Measurements from ENCODE around the gene KIF12. TPM values are rescaled to one million over a fixed set of nuclear protein-coding genes. Genes with fewer than 3 reads are reported as not detected.

KIF12 gene
- total and polyA plus RNA-seq, 2 donors = 0.11 to 0.42 TPM

DNA sequence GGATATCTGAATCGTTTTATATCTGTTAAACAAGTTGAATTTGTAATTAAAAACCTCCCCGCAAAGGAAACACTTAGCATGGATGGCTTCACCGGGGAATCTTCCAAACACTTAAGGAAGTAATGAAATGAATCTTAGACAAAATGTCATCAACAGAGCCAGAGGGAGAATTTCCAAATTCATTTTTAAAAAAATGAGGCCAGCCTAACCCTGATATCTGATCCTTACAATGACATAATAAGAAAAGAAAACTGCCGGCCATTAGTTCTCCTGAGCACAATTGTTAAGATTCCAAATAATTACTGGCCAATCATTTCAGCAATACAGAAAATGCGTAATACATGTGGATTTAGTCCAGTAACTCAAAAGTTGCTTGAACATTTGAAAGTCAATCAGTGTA lies 6.1 kb upstream of the KIF12 start:
- 69% methylated on average over 5 of the region's 5 CpGs for WGBS
- Histone ChIP-seq H3K36me3 (ENCODE audit: insufficient read depth) (no peaks in the 10 kb centered on the region), H3K4me3 (ENCODE audit: low read depth, low read length) (no peak overlapping the region), H3K27ac (ENCODE audit: low read depth) (no peak overlapping the region), H3K4me1 (ENCODE audit: insufficient read depth) (no peaks in the 10 kb centered on the region)
- DNase-seq (ENCODE audit: extremely low spot score) = no peak

DNA sequence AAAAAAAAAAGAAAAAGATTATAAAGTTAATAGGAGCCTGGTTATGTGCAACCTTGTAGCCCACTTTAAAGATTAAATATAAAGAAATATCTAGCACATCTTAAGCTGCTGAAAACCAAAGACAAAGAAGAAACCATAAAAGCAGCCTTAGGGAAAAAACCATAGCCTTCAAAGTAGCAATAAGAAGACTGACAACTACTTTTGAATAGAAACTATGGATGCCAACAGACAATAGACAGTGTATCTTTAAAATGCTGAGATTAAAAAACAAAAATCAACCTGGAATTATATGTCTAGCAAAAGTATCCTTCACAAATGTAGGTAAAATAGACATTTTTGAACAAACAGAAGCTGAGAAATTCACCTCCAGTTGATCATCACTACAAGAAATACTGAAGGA lies 3.4 kb upstream of the KIF12 start:
- Histone ChIP-seq H3K27ac (ENCODE audit: low read depth) (no peak overlapping the region), H3K4me1 (ENCODE audit: insufficient read depth) (no peaks in the 10 kb centered on the region), H3K36me3 (ENCODE audit: insufficient read depth) (no peaks in the 10 kb centered on the region), H3K4me3 (ENCODE audit: low read depth, low read length) (no peak overlapping the region)
- DNase-seq (ENCODE audit: extremely low spot score) = no peak

DNA sequence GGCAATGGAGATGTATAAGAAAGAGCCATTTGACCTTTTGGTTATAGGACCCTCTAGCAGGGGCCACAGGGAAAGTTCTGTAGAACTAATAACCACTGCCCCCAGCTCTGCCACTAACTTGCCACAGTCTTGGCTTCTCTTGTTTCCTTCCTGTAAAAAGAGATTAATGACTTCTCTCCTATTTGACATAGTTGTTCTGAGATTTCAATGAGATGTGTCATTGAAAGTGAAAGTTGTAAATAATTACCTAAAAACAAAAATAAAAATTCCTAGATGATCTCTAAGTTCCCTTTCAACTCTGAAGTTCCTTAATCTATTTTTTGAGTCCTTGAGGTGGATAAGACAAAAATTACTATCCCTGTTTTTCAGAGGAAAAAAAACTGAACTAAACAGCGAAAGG lies 1.4 kb upstream of the KIF12 start:
- no peak overlapping the region for H3K27ac ChIP-seq (ENCODE audit: low read depth)
- H3K36me3 ChIP-seq (ENCODE audit: insufficient read depth) = no peaks in the 10 kb centered on the region
- WGBS = 86% methylated on average over 1 of the region's 1 CpG
- no peak overlapping the region for H3K4me3 ChIP-seq (ENCODE audit: low read depth, low read length)
- DNase-seq (ENCODE audit: extremely low spot score) = no peak
- no peaks in the 10 kb centered on the region for H3K4me1 ChIP-seq (ENCODE audit: insufficient read depth)

DNA sequence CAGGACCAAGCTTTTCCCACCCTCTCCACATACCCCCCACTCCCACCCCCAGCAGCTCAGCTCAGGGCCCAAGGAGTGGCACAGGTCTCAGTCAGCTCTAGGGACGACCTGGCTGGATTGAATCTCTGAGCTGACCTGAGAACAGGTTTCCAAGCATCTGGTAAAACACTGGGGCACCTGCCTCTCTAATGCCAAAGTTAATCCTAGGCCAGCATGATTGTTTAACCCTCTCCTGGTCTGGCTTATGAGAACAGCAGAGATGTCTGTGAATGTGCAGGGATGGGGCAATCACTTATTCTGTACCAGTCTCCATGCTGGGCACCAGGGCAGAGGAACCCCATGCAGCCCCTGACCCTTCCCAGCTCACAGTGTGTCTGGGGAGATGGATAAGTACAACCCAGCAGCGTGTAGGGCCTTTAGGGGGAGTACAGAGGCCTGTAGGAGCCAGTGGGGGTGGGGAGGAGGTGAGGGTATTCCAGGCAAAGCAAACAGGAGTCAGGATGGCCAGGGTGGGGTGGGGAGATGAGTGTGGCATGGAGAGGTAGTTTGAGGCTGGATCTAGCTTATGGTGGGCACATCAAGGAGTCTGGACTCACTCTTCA lies 678 bp upstream of the KIF12 start:
- no peak for DNase-seq (ENCODE audit: extremely low spot score)
- Histone ChIP-seq H3K27ac (ENCODE audit: low read depth) (no peak overlapping the region), H3K36me3 (ENCODE audit: insufficient read depth) (no peaks in the 10 kb centered on the region), H3K4me3 (ENCODE audit: low read depth, low read length) (no peak overlapping the region), H3K4me1 (ENCODE audit: insufficient read depth) (no peaks in the 10 kb centered on the region)
- 76% methylated on average over 2 of the region's 2 CpGs for WGBS

DNA sequence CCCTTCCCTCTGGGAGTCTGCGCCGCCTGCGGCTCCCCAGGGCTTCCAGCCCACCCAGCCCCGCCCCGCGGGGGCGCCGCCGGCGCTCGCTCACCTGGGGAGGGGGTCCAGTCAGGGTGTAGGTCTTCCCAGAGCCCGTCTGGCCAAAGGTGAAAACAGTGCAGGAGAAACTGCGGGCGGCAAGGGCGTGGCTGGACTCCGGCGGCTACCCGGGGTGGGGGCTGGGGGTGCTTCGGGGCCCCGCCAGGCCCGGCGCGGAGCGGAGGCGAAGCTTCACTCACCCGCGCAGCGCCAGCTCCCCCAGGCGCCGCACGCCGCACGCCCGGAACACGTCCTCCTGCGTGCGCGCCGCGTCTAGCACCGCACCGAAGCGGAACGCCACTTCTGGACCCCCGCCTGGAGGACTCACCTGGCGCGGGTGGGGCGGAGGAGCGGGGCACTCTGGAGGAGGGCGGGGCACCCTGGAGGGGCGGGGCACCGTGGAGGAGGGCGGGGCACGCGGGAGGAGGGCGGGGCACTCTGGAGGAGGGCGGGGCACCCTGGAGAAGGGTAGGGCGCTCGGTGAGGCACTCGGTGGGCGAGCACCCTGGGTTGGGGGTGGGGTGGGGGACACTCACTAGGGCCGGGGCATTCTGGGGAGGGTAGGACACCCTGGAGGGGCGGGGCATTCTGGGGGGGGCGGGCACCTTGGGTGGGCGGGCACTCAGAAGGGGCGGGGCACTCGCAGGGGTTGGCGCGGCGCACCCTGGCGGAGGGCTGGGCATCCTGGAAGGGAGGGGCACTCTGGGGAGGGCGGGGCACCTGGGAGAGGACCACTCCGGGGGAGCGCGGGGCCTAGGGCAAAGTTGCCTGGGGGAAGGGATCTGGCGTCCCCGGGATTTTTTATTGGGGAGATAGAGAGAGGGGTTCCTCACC lies 814 bp downstream of the KIF12 start:
- no peak for DNase-seq (ENCODE audit: extremely low spot score)
- WGBS = 2% methylated on average over 77 of the region's 77 CpGs

DNA sequence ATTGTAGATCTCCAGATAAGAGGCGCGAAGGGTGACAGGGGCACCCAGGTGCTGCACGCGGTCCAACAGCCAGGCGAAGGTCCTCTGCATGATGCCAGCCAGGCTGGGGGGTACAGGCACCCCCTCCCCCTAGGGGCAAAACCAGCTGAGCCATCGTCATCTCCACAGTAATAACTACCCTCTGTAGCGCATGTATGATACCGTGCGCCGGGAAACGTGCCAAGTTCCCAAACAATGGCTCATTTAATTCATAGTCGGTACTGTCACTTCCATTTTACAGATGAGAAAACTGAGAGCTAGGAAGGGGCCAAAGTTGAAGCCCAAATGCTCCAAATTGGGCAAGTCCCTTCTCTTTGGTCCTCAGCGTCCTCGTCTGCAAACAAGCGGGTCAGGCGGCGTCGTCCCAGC lies 1.5 kb downstream of the KIF12 start:
- no peaks in the 10 kb centered on the region for H3K36me3 ChIP-seq (ENCODE audit: insufficient read depth)
- no peaks in the 10 kb centered on the region for H3K4me1 ChIP-seq (ENCODE audit: insufficient read depth)
- H3K4me3 ChIP-seq (ENCODE audit: low read depth, low read length) = peak overlapping the region; percentile 42
- DNase-seq (ENCODE audit: extremely low spot score) = no peak
- no peak overlapping the region for H3K27ac ChIP-seq (ENCODE audit: low read depth)
- WGBS = 25% methylated on average over 18 of the region's 18 CpGs

More for the DNA sequence above, 814 bp downstream of the KIF12 start:
- no peak overlapping the region for H3K27ac ChIP-seq (ENCODE audit: low read depth)
- H3K4me1 ChIP-seq (ENCODE audit: insufficient read depth) = no peaks in the 10 kb centered on the region
- H3K36me3 ChIP-seq (ENCODE audit: insufficient read depth) = no peaks in the 10 kb centered on the region
- peak overlapping the region; percentile 42 for H3K4me3 ChIP-seq (ENCODE audit: low read depth, low read length)

DNA sequence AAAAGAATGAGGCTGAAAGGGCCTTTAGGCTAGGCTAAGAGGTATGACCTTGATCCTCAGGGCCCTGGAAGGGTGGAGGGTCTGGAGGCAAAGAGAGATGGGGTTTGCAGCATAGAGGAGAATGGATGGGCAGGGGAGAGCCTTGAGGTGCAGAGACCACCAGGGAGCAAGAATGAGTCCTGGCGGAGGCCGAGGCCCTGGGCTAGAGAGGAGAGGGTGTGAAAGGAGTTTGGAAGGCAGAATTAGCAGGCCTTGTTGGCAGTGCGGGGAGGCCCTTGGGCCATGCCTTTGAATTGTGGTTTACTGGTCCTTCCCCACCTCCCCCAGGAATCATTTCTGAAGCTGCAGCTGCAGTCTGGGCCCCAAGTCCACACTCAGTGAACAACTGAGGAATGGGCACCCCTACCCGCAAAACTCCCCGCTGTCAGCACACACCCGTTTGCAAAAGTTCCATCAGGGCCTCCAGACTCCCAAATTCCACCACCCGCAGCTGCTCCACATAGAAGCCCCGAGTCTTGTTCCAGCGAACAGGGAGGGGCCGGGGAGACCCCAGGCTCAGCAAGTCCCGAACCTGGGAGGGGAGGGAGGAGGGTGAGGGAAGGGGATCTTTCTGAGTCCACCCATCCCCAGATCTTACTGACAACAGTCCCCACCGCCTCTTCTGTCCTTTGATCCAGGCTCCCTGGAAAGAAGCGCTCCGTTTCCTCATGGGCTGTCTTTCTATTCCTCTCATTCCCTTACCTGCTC lies 2.1 kb downstream of the KIF12 start:
- no peaks in the 10 kb centered on the region for H3K36me3 ChIP-seq (ENCODE audit: insufficient read depth)
- no peak overlapping the region for H3K4me3 ChIP-seq (ENCODE audit: low read depth, low read length)
- no peak for DNase-seq (ENCODE audit: extremely low spot score)
- no peaks in the 10 kb centered on the region for H3K4me1 ChIP-seq (ENCODE audit: insufficient read depth)
- WGBS = 81% methylated on average over 14 of the region's 14 CpGs
- no peak overlapping the region for H3K27ac ChIP-seq (ENCODE audit: low read depth)

DNA sequence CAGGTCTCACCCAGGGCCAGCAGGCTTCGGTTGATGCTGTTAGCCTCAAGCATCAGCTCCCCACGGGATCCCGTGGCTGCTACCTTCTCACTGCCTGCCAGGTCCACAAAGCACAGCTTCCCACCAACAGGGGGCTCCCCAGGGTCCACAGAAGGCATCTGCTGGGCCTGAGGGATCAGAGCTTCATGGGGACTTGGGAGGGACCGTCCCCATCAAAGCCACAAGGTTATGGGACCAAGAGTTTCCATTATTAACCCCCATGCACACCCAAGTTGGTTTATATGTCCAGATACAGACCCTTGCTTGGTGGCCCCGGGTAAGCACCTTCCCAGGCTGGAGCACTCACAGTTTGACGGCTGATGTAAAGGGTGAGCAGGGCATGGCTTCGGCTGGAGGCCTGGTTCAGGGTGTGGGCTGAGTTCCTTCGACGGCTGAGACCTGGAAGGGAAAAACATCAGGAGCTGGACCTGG lies 3.0 kb downstream of the KIF12 start:
- Histone ChIP-seq H3K36me3 (ENCODE audit: insufficient read depth) (no peaks in the 10 kb centered on the region), H3K4me1 (ENCODE audit: insufficient read depth) (no peaks in the 10 kb centered on the region), H3K27ac (ENCODE audit: low read depth) (no peak overlapping the region), H3K4me3 (ENCODE audit: low read depth, low read length) (no peak overlapping the region)
- WGBS = 90% methylated on average over 9 of the region's 9 CpGs
- no peak for DNase-seq (ENCODE audit: extremely low spot score)

DNA sequence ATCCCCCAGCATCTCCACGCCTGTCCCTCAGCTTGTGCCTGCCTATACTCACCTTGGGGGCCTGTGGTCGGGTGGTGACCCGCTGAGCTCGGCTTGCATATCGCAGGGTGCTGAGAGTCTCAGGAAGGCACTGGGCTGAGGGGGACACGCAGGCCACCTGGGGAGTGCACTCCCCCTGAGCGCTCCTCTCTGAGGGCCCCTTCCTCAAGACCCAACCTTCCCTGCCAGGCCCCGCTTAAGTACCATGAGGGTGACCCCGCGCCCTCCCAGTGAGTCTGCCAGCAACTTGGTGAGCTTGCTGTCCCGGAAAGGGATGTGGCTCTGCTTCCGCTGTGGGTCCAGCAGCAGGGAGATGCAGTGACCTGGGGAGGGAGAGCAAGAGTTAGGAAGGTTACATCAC lies 4.1 kb downstream of the KIF12 start:
- no peaks in the 10 kb centered on the region for H3K36me3 ChIP-seq (ENCODE audit: insufficient read depth)
- H3K27ac ChIP-seq (ENCODE audit: low read depth) = no peak overlapping the region
- no peak overlapping the region for H3K4me3 ChIP-seq (ENCODE audit: low read depth, low read length)
- 96% methylated on average over 12 of the region's 12 CpGs for WGBS
- H3K4me1 ChIP-seq (ENCODE audit: insufficient read depth) = no peaks in the 10 kb centered on the region
- DNase-seq (ENCODE audit: extremely low spot score) = no peak

DNA sequence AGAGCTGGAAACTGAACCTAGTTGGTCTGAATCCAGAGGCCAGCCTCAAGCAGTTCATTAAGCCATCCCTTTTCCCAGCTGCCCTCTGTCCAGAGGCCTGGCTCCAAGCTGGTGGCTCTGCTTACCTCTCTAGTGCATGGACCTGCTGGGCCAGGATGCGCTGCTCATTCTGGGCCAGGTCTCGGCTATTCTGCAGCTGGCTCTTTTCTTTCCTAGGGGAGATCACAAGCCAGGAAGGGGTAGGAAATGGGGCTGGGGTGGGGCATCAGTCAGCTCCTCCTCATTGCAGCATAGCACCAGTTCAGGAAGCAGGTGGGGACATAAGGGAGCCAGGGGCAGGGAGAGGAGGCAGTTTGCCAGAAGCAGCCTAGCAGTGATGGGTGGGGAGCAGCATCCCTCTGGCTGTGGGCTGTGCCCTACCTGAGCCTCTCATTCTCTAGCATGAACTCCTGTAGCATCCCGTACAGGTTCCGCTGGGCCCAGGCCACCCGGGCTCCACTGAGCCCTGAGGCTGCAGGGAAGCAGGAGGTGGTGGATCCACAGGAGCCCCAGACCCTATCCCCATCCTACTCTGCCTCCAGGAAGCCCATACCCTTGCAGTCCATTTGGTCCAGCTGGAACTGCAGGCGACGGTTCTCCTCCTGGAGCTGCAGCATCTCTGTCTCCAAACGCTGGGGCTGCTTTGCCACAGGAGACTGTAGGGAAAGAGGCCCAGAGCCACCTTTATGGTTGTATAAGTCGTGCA lies 5.2 kb downstream of the KIF12 start:
- Histone ChIP-seq H3K27ac (ENCODE audit: low read depth) (no peak overlapping the region), H3K4me3 (ENCODE audit: low read depth, low read length) (no peak overlapping the region), H3K4me1 (ENCODE audit: insufficient read depth) (no peaks in the 10 kb centered on the region), H3K36me3 (ENCODE audit: insufficient read depth) (no peaks in the 10 kb centered on the region)
- 94% methylated on average over 9 of the region's 9 CpGs for WGBS
- no peak for DNase-seq (ENCODE audit: extremely low spot score)

DNA sequence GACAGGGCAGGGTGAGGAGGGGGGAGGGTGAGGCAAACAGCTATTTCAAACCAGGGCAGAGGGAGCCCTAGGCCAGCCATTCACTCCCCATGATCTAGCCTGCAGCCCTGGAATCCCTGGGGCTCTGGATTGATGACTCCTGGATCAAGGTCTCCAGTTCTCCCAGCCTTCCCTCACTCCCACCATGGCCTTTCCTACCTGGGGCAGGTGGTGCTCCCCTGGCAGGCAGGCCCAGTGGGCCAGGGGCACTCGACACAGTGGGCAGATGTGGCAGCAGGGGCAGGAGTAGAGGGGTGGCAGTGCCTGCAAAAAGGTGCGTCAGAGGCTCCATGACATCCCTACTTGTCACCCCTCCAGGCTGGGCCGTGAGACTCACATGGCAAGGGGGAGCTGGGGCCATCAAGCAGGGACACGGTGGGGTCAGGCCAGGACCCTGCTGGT lies 6.0 kb downstream of the KIF12 start:
- DNase-seq (ENCODE audit: extremely low spot score) = no peak
- H3K4me1 ChIP-seq (ENCODE audit: insufficient read depth) = no peaks in the 10 kb centered on the region
- WGBS = 93% methylated on average over 4 of the region's 4 CpGs
- no peak overlapping the region for H3K4me3 ChIP-seq (ENCODE audit: low read depth, low read length)
- no peak overlapping the region for H3K27ac ChIP-seq (ENCODE audit: low read depth)
- H3K36me3 ChIP-seq (ENCODE audit: insufficient read depth) = no peaks in the 10 kb centered on the region

DNA sequence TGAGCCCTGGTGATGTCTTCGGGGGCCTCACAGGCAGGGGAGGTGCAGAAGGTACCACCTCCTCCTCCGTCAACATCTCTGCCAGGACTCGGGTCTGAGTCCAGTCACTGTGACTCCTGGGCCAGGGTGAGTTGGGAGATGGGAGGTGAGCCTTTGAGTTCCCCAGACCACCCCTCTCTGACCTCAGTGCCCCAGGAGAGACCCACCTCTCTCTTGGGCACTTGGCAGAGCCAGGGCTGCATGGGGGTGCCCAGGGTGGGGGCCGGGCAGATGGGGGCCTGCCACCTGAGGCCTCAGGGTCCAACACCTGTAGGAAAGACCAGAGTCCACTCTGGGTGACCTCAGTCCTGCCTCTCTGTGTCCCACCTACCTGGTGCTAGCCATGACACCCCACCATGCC lies 6.8 kb downstream of the KIF12 start:
- no peak for DNase-seq (ENCODE audit: extremely low spot score)
- 90% methylated on average over 4 of the region's 4 CpGs for WGBS

DNA sequence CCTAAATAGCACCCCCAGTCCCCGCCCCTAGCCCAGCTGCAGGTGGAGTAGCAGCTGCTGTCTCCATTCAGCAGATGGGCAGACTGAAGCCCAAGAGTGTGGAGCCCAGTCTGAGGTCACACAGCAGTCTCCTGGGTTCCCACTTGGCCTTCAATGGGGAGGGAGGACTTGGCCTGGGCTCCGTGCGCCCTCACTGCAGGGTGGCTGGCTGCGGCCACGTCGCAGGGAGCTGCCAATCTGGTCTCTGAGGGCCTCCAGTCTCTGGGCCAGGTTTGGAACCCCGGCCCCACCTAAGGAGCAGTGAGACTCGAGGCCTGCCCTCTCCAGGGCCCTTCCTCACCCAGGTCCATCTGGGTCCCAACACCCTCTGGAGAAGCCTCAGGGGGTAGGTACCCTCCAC lies 7.4 kb downstream of the KIF12 start:
- 94% methylated on average over 8 of the region's 8 CpGs for WGBS

More for the DNA sequence above, 6.8 kb downstream of the KIF12 start:
- H3K36me3 ChIP-seq (ENCODE audit: insufficient read depth) = no peaks in the 10 kb centered on the region
- H3K4me3 ChIP-seq (ENCODE audit: low read depth, low read length) = no peak overlapping the region
- H3K27ac ChIP-seq (ENCODE audit: low read depth) = no peak overlapping the region
- H3K4me1 ChIP-seq (ENCODE audit: insufficient read depth) = no peaks in the 10 kb centered on the region

More for the DNA sequence above, 7.4 kb downstream of the KIF12 start:
- H3K4me1 ChIP-seq (ENCODE audit: insufficient read depth) = no peaks in the 10 kb centered on the region
- no peak overlapping the region for H3K27ac ChIP-seq (ENCODE audit: low read depth)
- no peaks in the 10 kb centered on the region for H3K36me3 ChIP-seq (ENCODE audit: insufficient read depth)
- no peak overlapping the region for H3K4me3 ChIP-seq (ENCODE audit: low read depth, low read length)
- no peak for DNase-seq (ENCODE audit: extremely low spot score)

All from urinary bladder (tissue), 4 donors.